Loucy (cell line): ENCODE measurements around the gene TYW1.
"Not testable (repeated sequence)": the region's sequence is repeated elsewhere in the genome, so short reads cannot be mapped to it uniquely, and the experiment has no call there.

ENCODE experiments used
- H2AFZ ChIP-seq: fragments of 200-600 bp; sonication (generic); 2 replicates; pipeline ENCODE4 v1.6.0; 2016; ENCODE audit warnings: antibody characterized with exemption, mild to moderate bottlenecking, low read length, moderate library complexity
- H3F3A ChIP-seq: fragments of 200-600 bp; 2 replicates; pipeline ENCODE4 v1.6.0; 2016; ENCODE audit warnings: antibody characterized with exemption, low read depth, mild to moderate bottlenecking
- H3K27me3 ChIP-seq: fragments of 200-600 bp; sonication (generic); 2 replicates; pipeline ENCODE4 v1.6.1; 2014; ENCODE audit warnings: low read length, mild to moderate bottlenecking; ENCODE audit not compliant: insufficient read depth, poor library complexity, severe bottlenecking
- H3K36me3 ChIP-seq: fragments of 200-600 bp; sonication (generic); 2 replicates; pipeline ENCODE4 v1.6.1; 2016; ENCODE audit warnings: low read length; ENCODE audit not compliant: insufficient read depth
- H3K4me1 ChIP-seq: fragments of 200-600 bp; sonication (generic); 2 replicates; pipeline ENCODE4 v1.5.1; 2014; ENCODE audit warnings: low read length, mild to moderate bottlenecking; ENCODE audit not compliant: insufficient read depth, poor library complexity, severe bottlenecking
- H3K4me2 ChIP-seq: fragments of 200-600 bp; sonication (generic); 2 replicates; pipeline ENCODE4 v1.6.0; 2014; ENCODE audit warnings: antibody characterized with exemption, low read length, low read depth, mild to moderate bottlenecking; ENCODE audit not compliant: poor library complexity, severe bottlenecking
- H3K4me3 ChIP-seq: fragments of 200-600 bp; sonication (generic); 2 replicates; pipeline ENCODE4 v1.5.1; 2014; ENCODE audit warnings: low read length, mild to moderate bottlenecking, mixed read lengths; ENCODE audit not compliant: poor library complexity, severe bottlenecking
- H3K79me2 ChIP-seq: fragments of 200-600 bp; sonication (generic); 2 replicates; pipeline ENCODE4 v1.6.1; 2014; ENCODE audit warnings: low read length; ENCODE audit not compliant: insufficient read depth
- H3K9ac ChIP-seq: fragments of 200-600 bp; sonication (generic); 2 replicates; pipeline ENCODE4 v1.6.0; 2014; ENCODE audit warnings: mild to moderate bottlenecking, low read depth, low read length, moderate library complexity; ENCODE audit not compliant: poor library complexity, severe bottlenecking
- H3K9me2 ChIP-seq: fragments of 200-600 bp; sonication (generic); replicated peaks from 2 replicates; pipeline ENCODE4 v1.6.1; 2016; ENCODE audit warnings: low read depth, low read length, mixed read lengths
- H3K9me3 ChIP-seq: fragments of 200-600 bp; sonication (generic); 2 replicates; pipeline ENCODE4 v1.6.1; 2014; ENCODE audit warnings: mild to moderate bottlenecking, antibody characterized with exemption, low read length, low read depth; ENCODE audit not compliant: insufficient read depth
- H4K20me1 ChIP-seq: fragments of 200-600 bp; sonication (generic); 2 replicates; pipeline ENCODE4 v1.6.0; 2014; ENCODE audit warnings: antibody characterized with exemption, low read length, mild to moderate bottlenecking; ENCODE audit not compliant: insufficient read depth, poor library complexity, severe bottlenecking

Gene TYW1

GRCh38 chr7:67182956-67183750 is 186.5 kb downstream of the TYW1 start:
- H3K4me2 ChIP-seq, H3K4me3 ChIP-seq, H3K9me2 ChIP-seq, H3K36me3 ChIP-seq, H3K9ac ChIP-seq, H3K4me1 ChIP-seq, H3K9me3 ChIP-seq, H2AFZ ChIP-seq, H3K79me2 ChIP-seq, H3K27me3 ChIP-seq, H3F3A ChIP-seq, H4K20me1 ChIP-seq: not testable (repeated sequence)

GRCh38 chr7:67184912-67185659 is 188.5 kb downstream of the TYW1 start:
- H4K20me1 ChIP-seq, H3K4me3 ChIP-seq, H3K9me3 ChIP-seq, H3K36me3 ChIP-seq, H3K4me2 ChIP-seq, H3K4me1 ChIP-seq, H3K9me2 ChIP-seq, H3K9ac ChIP-seq, H2AFZ ChIP-seq, H3F3A ChIP-seq, H3K27me3 ChIP-seq, H3K79me2 ChIP-seq: not testable (repeated sequence)

GRCh38 chr7:67185660-67186129 is 189.1 kb downstream of the TYW1 start:
- not testable (repeated sequence) for H3F3A ChIP-seq, H3K79me2 ChIP-seq, H3K4me1 ChIP-seq, H3K4me2 ChIP-seq, H3K9ac ChIP-seq, H3K9me3 ChIP-seq, H4K20me1 ChIP-seq, H3K4me3 ChIP-seq, H3K9me2 ChIP-seq, H3K27me3 ChIP-seq, H3K36me3 ChIP-seq, H2AFZ ChIP-seq

- not testable (repeated sequence) for H3K9ac ChIP-seq, H3K4me3 ChIP-seq, H3K4me2 ChIP-seq, H3K27me3 ChIP-seq, H3K36me3 ChIP-seq, H3K4me1 ChIP-seq, H2AFZ ChIP-seq, H3F3A ChIP-seq, H3K9me3 ChIP-seq, H3K9me2 ChIP-seq, H4K20me1 ChIP-seq, H3K79me2 ChIP-seq
These were observed 192.5 kb downstream of the TYW1 start for GRCh38 chr7:67189160-67189559.

- H4K20me1 ChIP-seq = not testable (repeated sequence)
These were observed 193.3 kb downstream of the TYW1 start for GRCh38 chr7:67189801-67190465.

GRCh38 chr7:67191002-67191720 is 194.5 kb downstream of the TYW1 start:
- not testable (repeated sequence) for H3K9me3 ChIP-seq, H3K9ac ChIP-seq, H3K36me3 ChIP-seq, H3K4me2 ChIP-seq, H3K79me2 ChIP-seq, H4K20me1 ChIP-seq, H3K27me3 ChIP-seq, H2AFZ ChIP-seq, H3K4me3 ChIP-seq, H3F3A ChIP-seq, H3K4me1 ChIP-seq, H3K9me2 ChIP-seq

More at GRCh38 chr7:67189801-67190465, 193.3 kb downstream of the TYW1 start:
- not testable (repeated sequence) for H3K9ac ChIP-seq, H3K4me3 ChIP-seq, H3K9me2 ChIP-seq, H3K4me1 ChIP-seq, H3F3A ChIP-seq, H3K9me3 ChIP-seq, H3K36me3 ChIP-seq, H2AFZ ChIP-seq, H3K27me3 ChIP-seq, H3K4me2 ChIP-seq, H3K79me2 ChIP-seq
